Muscle layer of duodenum (tissue), 2 donors: ENCODE results near the gene SORBS1.

ENCODE experiments used
- H3K27ac ChIP-seq: one replicate; pipeline ENCODE4 v1.7.0; 2013; ENCODE audit warnings: mild to moderate bottlenecking, low read length
- H3K27me3 ChIP-seq: one replicate; pipeline ENCODE4 v1.7.0; 2013; ENCODE audit warnings: low read depth, mild to moderate bottlenecking, control low read depth, low read length
- H3K36me3 ChIP-seq, 2 donors: one replicate each; pipeline ENCODE4 v1.7.0; 2013; ENCODE audit warnings: low read length in 2 of 2, control low read depth in 1 of 2, mild to moderate bottlenecking in 1 of 2; ENCODE audit not compliant: insufficient read depth in 2 of 2, control insufficient read depth in 1 of 2
- H3K4me1 ChIP-seq, 2 donors: one replicate each; pipeline ENCODE4 v1.7.0; 2013; ENCODE audit warnings: low read length in 2 of 2, mild to moderate bottlenecking in 2 of 2, control low read depth in 1 of 2, moderate library complexity in 1 of 2; ENCODE audit not compliant: insufficient read depth in 2 of 2, control insufficient read depth in 1 of 2
- H3K4me3 ChIP-seq, 2 donors: one replicate each; pipeline ENCODE4 v1.7.0; 2013; ENCODE audit warnings: low read length in 2 of 2, low read depth in 1 of 2, mild to moderate bottlenecking in 1 of 2
- H3K9me3 ChIP-seq, 2 donors: one replicate each; pipeline ENCODE4 v1.7.0; 2013; ENCODE audit warnings: low read length in 2 of 2, control low read depth in 1 of 2, mild to moderate bottlenecking in 1 of 2; ENCODE audit not compliant: control insufficient read depth in 1 of 2
- donor health status: healthy.

Gene SORBS1

GRCh38 chr10:95509251-95509650 lies 51.9 kb downstream of the SORBS1 start:
- Histone ChIP-seq H3K9me3 (no peaks in the 10 kb centered on the region), H3K27me3 (no peaks in the 10 kb centered on the region), H3K4me3 (peak overlapping the region; percentile 9), H3K36me3 (no peaks in the 10 kb centered on the region), H3K4me1 (peaks cover 1 to 5% of the 10 kb centered on the region in 2 donors), H3K27ac (peak overlapping the region; percentile 94)

- Histone ChIP-seq H3K4me1 (peaks cover 5 to 6% of the 10 kb centered on the region in 2 donors), H3K4me3 (peak overlapping the region; percentile 9), H3K36me3 (no peaks in the 10 kb centered on the region), H3K27me3 (no peaks in the 10 kb centered on the region), H3K9me3 (no peaks in the 10 kb centered on the region), H3K27ac (peak overlapping the region; percentile 94)
These were observed 52.4 kb downstream of the SORBS1 start for GRCh38 chr10:95508730-95509129.

- Histone ChIP-seq H3K36me3 (no peaks in the 10 kb centered on the region), H3K4me3 (no peak overlapping the region), H3K4me1 (peaks cover 5 to 11% of the 10 kb centered on the region in 2 donors), H3K27ac (peak overlapping the region; percentile 82), H3K27me3 (no peaks in the 10 kb centered on the region), H3K9me3 (no peaks in the 10 kb centered on the region)
These were observed 55.0 kb downstream of the SORBS1 start for GRCh38 chr10:95506056-95506737.

- peak overlapping the region; percentile 82 for H3K27ac ChIP-seq
- no peaks in the 10 kb centered on the region for H3K27me3 ChIP-seq
- no peaks in the 10 kb centered on the region for H3K9me3 ChIP-seq
- no peaks in the 10 kb centered on the region for H3K36me3 ChIP-seq
- H3K4me1 ChIP-seq = peaks cover 5 to 11% of the 10 kb centered on the region in 2 donors
- no peak overlapping the region for H3K4me3 ChIP-seq
These were observed 55.5 kb downstream of the SORBS1 start for GRCh38 chr10:95505641-95506040.

GRCh38 chr10:95505084-95505610 lies 56.0 kb downstream of the SORBS1 start:
- Histone ChIP-seq H3K4me1 (peaks cover 5 to 13% of the 10 kb centered on the region in 2 donors), H3K27me3 (no peaks in the 10 kb centered on the region), H3K4me3 (no peak overlapping the region), H3K9me3 (no peaks in the 10 kb centered on the region), H3K27ac (peak overlapping the region; percentile 82), H3K36me3 (no peaks in the 10 kb centered on the region)

GRCh38 chr10:95504246-95504691 lies 56.9 kb downstream of the SORBS1 start:
- Histone ChIP-seq H3K4me1 (peaks cover 3 to 16% of the 10 kb centered on the region in 2 donors), H3K27me3 (no peaks in the 10 kb centered on the region), H3K9me3 (no peaks in the 10 kb centered on the region), H3K36me3 (no peaks in the 10 kb centered on the region), H3K4me3 (no peak overlapping the region), H3K27ac (peak overlapping the region; percentile 82)

- peaks cover 0 to 16% of the 10 kb centered on the region in 2 donors for H3K4me1 ChIP-seq
These were observed 57.6 kb downstream of the SORBS1 start for GRCh38 chr10:95503526-95503925.

GRCh38 chr10:95503001-95503400 lies 58.2 kb downstream of the SORBS1 start:
- no peaks in the 10 kb centered on the region for H3K36me3 ChIP-seq
- H3K4me1 ChIP-seq = peaks cover 0 to 16% of the 10 kb centered on the region in 2 donors
- no peak overlapping the region for H3K4me3 ChIP-seq
- H3K27ac ChIP-seq = peak overlapping the region; percentile 82
- no peaks in the 10 kb centered on the region for H3K27me3 ChIP-seq
- no peaks in the 10 kb centered on the region for H3K9me3 ChIP-seq

More at GRCh38 chr10:95503526-95503925, 57.6 kb downstream of the SORBS1 start:
- no peak overlapping the region for H3K4me3 ChIP-seq
- peak overlapping the region; percentile 82 for H3K27ac ChIP-seq
- no peaks in the 10 kb centered on the region for H3K36me3 ChIP-seq
- no peaks in the 10 kb centered on the region for H3K9me3 ChIP-seq
- no peaks in the 10 kb centered on the region for H3K27me3 ChIP-seq

GRCh38 chr10:95502377-95502776 lies 58.8 kb downstream of the SORBS1 start:
- Histone ChIP-seq H3K9me3 (no peaks in the 10 kb centered on the region), H3K4me1 (peaks cover 0 to 16% of the 10 kb centered on the region in 2 donors), H3K36me3 (no peaks in the 10 kb centered on the region), H3K27ac (peak overlapping the region; percentile 82), H3K4me3 (peak overlapping the region in 1 of 2 donors; percentile 38), H3K27me3 (no peaks in the 10 kb centered on the region)

GRCh38 chr10:95501203-95502094 lies 59.7 kb downstream of the SORBS1 start:
- Histone ChIP-seq H3K27ac (peak overlapping the region; percentile 82), H3K4me1 (peaks cover 0 to 16% of the 10 kb centered on the region in 2 donors), H3K9me3 (no peaks in the 10 kb centered on the region), H3K36me3 (no peaks in the 10 kb centered on the region), H3K4me3 (no peak overlapping the region), H3K27me3 (no peaks in the 10 kb centered on the region)

GRCh38 chr10:95500649-95501048 lies 60.5 kb downstream of the SORBS1 start:
- Histone ChIP-seq H3K4me3 (peak overlapping the region in 1 of 2 donors; percentile 15), H3K27me3 (no peaks in the 10 kb centered on the region), H3K27ac (peak overlapping the region; percentile 82)

More at GRCh38 chr10:95500649-95501048, 60.5 kb downstream of the SORBS1 start:
- peaks cover 0 to 16% of the 10 kb centered on the region in 2 donors for H3K4me1 ChIP-seq
- H3K9me3 ChIP-seq = no peaks in the 10 kb centered on the region
- H3K36me3 ChIP-seq = no peaks in the 10 kb centered on the region
